Lower leg skin (tissue), 4 donors: ENCODE results near the gene RTN4RL1. TPM values are rescaled to one million over a fixed set of nuclear protein-coding genes. Genes with fewer than 3 reads are reported as not detected.
A peak's percentile ranks its signal among the peaks of the same experiment; 100 is the strongest.

Source experiments
- DNase-seq, 2 donors: peaks; one replicate each; pipeline ENCODE4 v3.0.0-alpha.2; 2019; ENCODE audit warnings: low spot score in 2 of 2
- H3K4me3 ChIP-seq: fragments of 200-600 bp; sonication (generic); 2 replicates; pipeline ENCODE4 v1.5.1; 2017; ENCODE audit warnings: mild to moderate bottlenecking, low read depth; ENCODE audit not compliant: poor library complexity, severe bottlenecking
- CTCF ChIP-seq, 3 donors: fragments of 450-650 bp; IDR thresholded peaks; one replicate each; pipeline ENCODE4 v1.5.1; 2016; ENCODE audit warnings: antibody characterized with exemption in 3 of 3, mild to moderate bottlenecking in 3 of 3, moderate library complexity in 2 of 3
- POLR2A ChIP-seq, 2 donors: fragments of 450-650 bp; IDR thresholded peaks; one replicate each; pipeline ENCODE4 v1.6.1; 2016 to 2017; ENCODE audit warnings: antibody characterized with exemption in 2 of 2, mild to moderate bottlenecking in 1 of 2, moderate library complexity in 1 of 2
- WGBS, 2 donors: methylation state at CpG; one replicate each; pipeline ENCODE4 v1.1.5; 2018; 5-methylcytosine and 5-hydroxymethylcytosine counted together
- intact Hi-C: fragments of 100-400 bp; cut with DNase I; formaldehyde crosslinking; loops from one replicate; pipeline ENCODE4 v1.15.0; 2023; ENCODE audit warnings: low total_unique reads
- total RNA-seq, 4 donors: library from RNA; depleted of rRNA; stranded (reverse); fragments of >200 nt; gene quantifications; one replicate each; pipeline ENCODE4 v1.1.0, GENCODE V29; 2016

The RTN4RL1 gene
- total RNA-seq, 4 donors from 2014 or later = 19.1 to 31.5 (median 27.6) TPM

DNA sequence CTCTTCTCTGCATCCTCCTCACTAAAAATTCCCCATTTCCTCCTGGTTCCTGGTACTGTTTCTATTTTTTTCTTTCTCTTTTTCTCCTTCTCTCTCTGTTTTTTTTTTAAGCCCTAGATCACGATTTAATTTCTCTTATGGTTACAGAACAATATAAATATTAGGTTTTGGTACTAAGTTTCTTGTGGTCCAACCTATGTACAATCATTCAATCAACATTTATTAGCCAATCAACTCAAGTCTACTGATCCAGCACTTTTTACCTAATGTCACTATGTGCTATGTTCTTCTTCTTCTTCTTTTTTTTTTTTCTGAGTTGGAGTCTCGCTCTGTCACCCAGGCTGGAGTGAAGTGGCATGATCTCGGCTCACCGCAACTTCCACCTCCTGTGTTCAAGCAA is 12.6 kb downstream of the RTN4RL1 start:
- intact Hi-C loops = no loop called here
- WGBS, 2 donors = 88% methylated on average over 4 of the region's 4 CpGs
- TF ChIP-seq POLR2A (IDR thresholded peaks at IDR 0.05) (no peak), CTCF (IDR thresholded peaks at IDR 0.05) (no peak)
- no peak for DNase-seq
- no peak overlapping the region for H3K4me3 ChIP-seq

GRCh38 chr17:2011411-2012371 is 13.4 kb downstream of the RTN4RL1 start:
- 8 to 9% methylated on average over 24 of the region's 24 CpGs for WGBS, 2 donors
- intact Hi-C loops = no loop called here
- TF ChIP-seq POLR2A (IDR thresholded peaks at IDR 0.05) (no peak), CTCF (IDR thresholded peaks at IDR 0.05) (no peak)
- peak; percentile 85 to 92 for DNase-seq
- no peak overlapping the region for H3K4me3 ChIP-seq

DNA sequence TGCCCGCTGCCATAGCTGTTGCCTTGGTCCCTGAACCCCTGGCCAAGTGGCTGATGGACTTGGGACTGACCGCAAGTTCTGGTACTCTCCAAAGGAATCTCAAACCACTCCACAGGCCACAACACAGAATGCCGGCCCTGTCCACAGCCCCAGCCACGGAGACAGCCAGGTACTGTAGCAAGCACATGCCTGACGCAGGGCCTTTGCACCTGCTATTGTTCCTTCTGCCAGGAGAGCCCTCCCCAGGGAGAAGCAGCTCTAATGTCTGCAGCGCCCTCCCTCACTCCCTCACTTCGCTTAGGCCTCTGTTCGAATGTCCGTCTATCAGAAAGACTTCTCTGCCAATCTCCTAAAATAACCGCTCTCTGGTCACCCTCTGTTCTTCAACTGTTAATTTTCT is 15.4 kb downstream of the RTN4RL1 start:
- WGBS, 2 donors = 96 to 98% methylated on average over 7 to 10 of the region's 10 CpGs
- no peak for DNase-seq
- no peak overlapping the region for H3K4me3 ChIP-seq
- intact Hi-C loops = no loop called here
- no peak for TF ChIP-seq POLR2A (IDR thresholded peaks at IDR 0.05)
- no peak for TF ChIP-seq CTCF (IDR thresholded peaks at IDR 0.05)

DNA sequence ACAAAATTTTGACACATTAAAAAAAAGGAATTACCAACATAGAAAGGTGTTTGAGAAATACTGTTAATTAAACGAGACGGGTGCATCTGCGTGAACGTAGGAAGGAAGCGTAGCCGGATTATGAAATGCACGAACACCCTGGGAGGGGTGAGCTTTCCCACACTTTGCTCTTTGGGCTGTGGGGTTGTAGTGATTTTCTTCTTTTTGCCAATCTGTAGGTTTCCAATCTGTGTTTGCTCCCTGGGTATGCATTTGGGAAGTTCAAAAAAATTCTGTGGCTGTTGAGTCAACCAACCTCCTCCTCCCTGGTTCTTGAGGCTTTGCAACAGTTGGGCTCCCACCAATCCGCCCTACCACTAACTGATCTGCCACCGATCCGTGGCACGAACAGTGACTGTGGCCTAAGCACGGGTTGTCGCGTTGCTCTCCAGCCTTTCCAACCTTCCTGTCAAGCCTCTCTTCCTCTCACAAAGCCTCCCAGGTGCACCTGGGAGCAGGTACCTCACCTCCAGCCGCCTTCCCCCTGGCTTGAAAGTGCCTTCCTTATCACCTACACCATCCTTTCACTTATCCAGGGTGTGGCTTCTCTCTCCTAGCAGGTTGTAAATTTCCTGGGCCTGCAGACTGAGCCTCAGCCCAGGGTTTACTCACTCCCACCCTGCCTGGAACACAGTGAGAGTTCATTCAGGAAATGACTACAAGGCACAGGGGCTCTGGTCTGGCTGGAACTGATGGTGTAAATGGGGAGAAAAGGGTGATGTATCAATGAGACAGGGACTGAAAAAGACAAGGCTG is 16.6 kb downstream of the RTN4RL1 start:
- DNase-seq = no peak
- intact Hi-C loops = no loop called here
- TF ChIP-seq POLR2A (IDR thresholded peaks at IDR 0.05) (no peak), CTCF (IDR thresholded peaks at IDR 0.05) (no peak)
- 67% methylated on average over 15 of the region's 15 CpGs for WGBS, 2 donors
- no peak overlapping the region for H3K4me3 ChIP-seq

GRCh38 chr17:2004435-2004952 is 20.6 kb downstream of the RTN4RL1 start:
- 77 to 84% methylated on average over 12 of the region's 12 CpGs for WGBS, 2 donors
- no peak for DNase-seq
- intact Hi-C loops = no loop called here
- no peak for TF ChIP-seq POLR2A (IDR thresholded peaks at IDR 0.05)
- TF ChIP-seq CTCF (IDR thresholded peaks at IDR 0.05) = no peak
- H3K4me3 ChIP-seq = no peak overlapping the region
